GM20000 (cell line): ENCODE measurements around the gene TOLLIP.

Experiments
- DNase-seq: peaks from one replicate; pipeline ENCODE4 v3.0.0; 2012; ENCODE audit warnings: low spot score
- CTCF ChIP-seq: IDR thresholded peaks from 2 replicates; pipeline ENCODE4 v1.5.1; 2012; ENCODE audit warnings: mild to moderate bottlenecking, control low read depth; ENCODE audit errors: extremely low read depth, missing control alignments

TOLLIP gene

GRCh38 chr11:1298695-1299492 lies 10.5 kb downstream of the TOLLIP start:
- TF ChIP-seq CTCF: no peak
- DNase-seq: no peak

GRCh38 chr11:1297576-1298473 lies 11.6 kb downstream of the TOLLIP start:
- no peak for DNase-seq
- no peak for TF ChIP-seq CTCF

- TF ChIP-seq CTCF: no peak
- DNase-seq: no peak
Observed at GRCh38 chr11:1297011-1297575, 12.3 kb downstream of the TOLLIP start.

- no peak for DNase-seq
- TF ChIP-seq CTCF: no peak
Observed at GRCh38 chr11:1296287-1296686, 13.1 kb downstream of the TOLLIP start.

GRCh38 chr11:1295591-1295990 lies 13.8 kb downstream of the TOLLIP start:
- TF ChIP-seq CTCF: no peak
- DNase-seq: no peak

- TF ChIP-seq CTCF: no peak
- no peak for DNase-seq
Observed at GRCh38 chr11:1295086-1295485, 14.3 kb downstream of the TOLLIP start.

GRCh38 chr11:1293619-1294015 lies 15.8 kb downstream of the TOLLIP start:
- no peak for TF ChIP-seq CTCF
- DNase-seq: no peak
